IMR-90 (cell line): ENCODE measurements around the gene BOD1. TPM values are rescaled to one million over a fixed set of nuclear protein-coding genes. Genes with fewer than 3 reads are reported as not detected.

ENCODE experiments used
- ATAC-seq: fragments of 200-7000 bp; cut with Tn5 transposase; 2 replicates; pipeline ENCODE4 v1.9.1; 2020; ENCODE audit warnings: low read depth, mild to moderate bottlenecking, moderate library complexity
- BruUV-seq: library from RNA; stranded (reverse); fragments of 400-500 nt; replicated peaks from 2 replicates; lab custom pipeline; 2021; lab: Mats Ljungman, UMichigan
- CTCF ChIA-PET: fragments of 300-600 bp; formaldehyde crosslinking; extraction: SDS; loops from one replicate; lab custom pipeline; 2021; ENCODE audit warnings: antibody characterized with exemption; lab: Yijun Ruan, JAX
- POLR2A ChIA-PET: fragments of 300-600 bp; sonication (Branson Sonifier 250); formaldehyde crosslinking; loops from one replicate; lab custom pipeline; 2022; ENCODE audit warnings: antibody characterized with exemption; ENCODE audit not compliant: unreplicated experiment; lab: Charles Lee
- DNase-seq: peaks from one replicate; pipeline ENCODE4 v3.0.0; 2013
- H2AFZ ChIP-seq: replicated peaks from 2 replicates; pipeline ENCODE3; 2013; ENCODE audit warnings: low read length, mild to moderate bottlenecking; ENCODE audit not compliant: poor library complexity
- H2AK5ac ChIP-seq: 2 replicates; pipeline ENCODE4 v1.6.1; 2013; ENCODE audit warnings: low read depth, low read length, inconsistent platforms
- H2AK9ac ChIP-seq: replicated peaks from 2 replicates; pipeline ENCODE3; 2013; ENCODE audit warnings: mild to moderate bottlenecking, low read depth, low read length, moderate library complexity; ENCODE audit not compliant: poor library complexity
- H2BK120ac ChIP-seq: 2 replicates; pipeline ENCODE4 v1.6.1; 2013; ENCODE audit warnings: low read depth, low read length, inconsistent platforms
- H2BK15ac ChIP-seq: 3 replicates; pipeline ENCODE4 v1.6.1; 2013; ENCODE audit warnings: low read depth, low read length, inconsistent platforms
- H2BK20ac ChIP-seq: 2 replicates; pipeline ENCODE4 v1.6.1; 2013; ENCODE audit warnings: low read depth, mild to moderate bottlenecking, inconsistent platforms, low read length, moderate library complexity
- H2BK5ac ChIP-seq: 2 replicates; pipeline ENCODE4 v1.6.1; 2013; ENCODE audit warnings: mild to moderate bottlenecking, low read depth, low read length, inconsistent platforms; ENCODE audit not compliant: poor library complexity, severe bottlenecking
- H3K14ac ChIP-seq: replicated peaks from 2 replicates; pipeline ENCODE4 v1.6.1; 2013; ENCODE audit warnings: low read depth, low read length, inconsistent platforms
- H3K18ac ChIP-seq: 2 replicates; pipeline ENCODE4 v1.6.1; 2013; ENCODE audit warnings: low read depth, low read length, control low read depth
- H3K23ac ChIP-seq: 2 replicates; pipeline ENCODE4 v1.6.1; 2013; ENCODE audit warnings: low read depth, low read length, inconsistent platforms
- H3K27ac ChIP-seq: 2 replicates; pipeline ENCODE4 v1.5.1; 2013; ENCODE audit warnings: mild to moderate bottlenecking, control low read depth, low read length; ENCODE audit not compliant: insufficient read depth
- H3K27me3 ChIP-seq: 2 replicates; pipeline ENCODE4 v1.6.1; 2013; ENCODE audit warnings: low read length; ENCODE audit not compliant: control insufficient read depth, insufficient read depth
- H3K36me3 ChIP-seq: 2 replicates; pipeline ENCODE4 v1.6.1; 2013; ENCODE audit warnings: low read length, mixed read lengths; ENCODE audit not compliant: control insufficient read depth, insufficient read depth
- H3K4ac ChIP-seq: 2 replicates; pipeline ENCODE4 v1.6.1; 2013; ENCODE audit warnings: low read depth, low read length, inconsistent platforms
- H3K4me1 ChIP-seq: 2 replicates; pipeline ENCODE4 v1.6.1; 2013; ENCODE audit warnings: low read length, mixed read lengths; ENCODE audit not compliant: control insufficient read depth, insufficient read depth
- H3K4me2 ChIP-seq: 2 replicates; pipeline ENCODE4 v1.6.1; 2013; ENCODE audit warnings: low read depth, mild to moderate bottlenecking, control low read depth, low read length, moderate library complexity
- H3K4me3 ChIP-seq: 2 replicates; pipeline ENCODE4 v1.5.1; 2013; ENCODE audit warnings: low read depth, mild to moderate bottlenecking, control low read depth, low read length, moderate library complexity; ENCODE audit not compliant: insufficient read depth
- H3K56ac ChIP-seq: 2 replicates; pipeline ENCODE4 v1.6.1; 2013; ENCODE audit warnings: low read length, inconsistent platforms; ENCODE audit not compliant: insufficient read depth; ENCODE audit errors: extremely low read depth
- H3K79me1 ChIP-seq, 2 experiments: 2 replicates each; pipeline ENCODE4 v1.6.1; 2013; ENCODE audit warnings: low read length in 2 of 2, inconsistent platforms in 1 of 2, low read depth in 1 of 2
- H3K9ac ChIP-seq: 2 replicates; pipeline ENCODE4 v1.6.1; 2013; ENCODE audit warnings: low read depth, low read length, control low read depth
- H3K9me1 ChIP-seq: 2 replicates; pipeline ENCODE4 v1.6.1; 2013; ENCODE audit warnings: low read length, inconsistent platforms; ENCODE audit not compliant: insufficient read depth
- H3K9me3 ChIP-seq: 2 replicates; pipeline ENCODE4 v1.6.1; 2013; ENCODE audit warnings: low read length; ENCODE audit not compliant: control insufficient read depth, insufficient read depth
- H4K20me1 ChIP-seq: 2 replicates; pipeline ENCODE4 v1.6.1; 2013; ENCODE audit warnings: low read length, inconsistent platforms; ENCODE audit not compliant: insufficient read depth
- H4K5ac ChIP-seq: 2 replicates; pipeline ENCODE4 v1.6.1; 2013; ENCODE audit warnings: mild to moderate bottlenecking, low read depth, low read length, control low read depth
- H4K8ac ChIP-seq, 2 experiments: 2 replicates each; pipeline ENCODE4 v1.6.1; 2013; ENCODE audit warnings: low read depth in 2 of 2, low read length in 2 of 2, control low read depth in 1 of 2, inconsistent platforms in 1 of 2
- H4K91ac ChIP-seq: 2 replicates; pipeline ENCODE4 v1.6.1; 2013; ENCODE audit warnings: low read depth, low read length, inconsistent platforms; ENCODE audit not compliant: insufficient read depth
- SMC3 ChIP-seq: fragments of 150-350 bp; IDR thresholded peaks from 2 replicates; pipeline ENCODE4 v1.6.1; 2016; ENCODE audit warnings: low read depth, mild to moderate bottlenecking, antibody characterized with exemption, low read length, moderate library complexity
- WGBS, 2 experiments: methylation state at CpG; one replicate each; pipeline versions ENCODE4 v1.1.5 to v1.1.7; 2013; ENCODE audit warnings: missing lambda C conversion rate in 2 of 2; ENCODE audit not compliant: insufficient read length in 1 of 2; ENCODE audit errors: extremely low coverage in 2 of 2; 5-methylcytosine and 5-hydroxymethylcytosine counted together
- dilution Hi-C: fragments of 300-500 bp; cut with HindIII; formaldehyde crosslinking; loops from one replicate; pipeline ENCODE4 v1.14.3; 2018; ENCODE audit warnings: low sequenced_read_pairs; ENCODE audit not compliant: unreplicated experiment
- in situ Hi-C: fragments of 300-500 bp; cut with MboI; formaldehyde crosslinking; loops from 3 replicates; pipeline ENCODE4 v1.14.3; 2019; ENCODE audit warnings: low sequenced_read_pairs, inconsistent platforms, mixed read lengths
- intact Hi-C: fragments of 100-400 bp; cut with micrococcal nuclease; formaldehyde crosslinking; loops from 2 replicates; pipeline ENCODE4 v1.10.0; 2022
- polyA plus RNA-seq, 3 experiments: library from polyadenylated mRNA; depleted of rRNA; stranded (reverse); fragments of >200 nt; gene quantifications; 2 replicates each; pipeline ENCODE4 v1.2.3, GENCODE V29; 2012; ENCODE audit warnings: low replicate concordance in 1 of 3
- total RNA-seq: library from RNA; depleted of rRNA; stranded (reverse); fragments of >200 nt; gene quantifications from 2 replicates; pipeline ENCODE4 v1.2.3, GENCODE V29; 2012
- TF ChIP-seq, protein P1 (sequence below): conservative IDR thresholded peaks from 2 replicates; pipeline ENCODE4 v1.5.1; 2012; ENCODE audit warnings: mild to moderate bottlenecking, low read depth, low read length, improper control_type of control experiment

Gene BOD1
- total and polyA plus RNA-seq, 2 of the 4 experiments (the other 2 are of a cell fraction): 57.9 to 71.7 TPM

DNA sequence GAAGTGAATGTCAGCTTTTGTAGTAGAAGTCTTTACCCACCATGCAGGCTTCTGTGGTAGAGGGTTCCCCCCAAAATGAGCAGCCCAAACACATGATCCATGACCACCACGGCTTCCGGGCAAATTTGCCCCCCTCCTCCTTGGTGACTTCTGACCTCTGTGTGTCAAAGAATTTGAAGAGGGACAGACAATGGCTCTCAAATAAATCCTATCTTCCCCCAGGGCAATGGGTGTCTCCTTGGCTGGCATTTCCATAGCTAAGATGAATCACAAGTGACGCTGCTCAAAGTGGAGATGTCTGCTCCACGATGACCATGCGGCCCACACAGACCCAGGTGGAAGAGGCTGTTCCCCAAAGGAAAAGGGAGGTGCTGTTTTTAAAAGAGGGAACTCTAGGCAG lies 30.2 kb upstream of the BOD1 start:
- DNase-seq (no peak), ATAC-seq (no peak)
- dilution Hi-C loops (no loop called here), in situ Hi-C loops (no loop called here), intact Hi-C loops (no loop called here)
- Histone ChIP-seq H3K18ac (no peak overlapping the region), H3K4me3 (no peak overlapping the region), H2BK20ac (no peak overlapping the region), H3K27me3 (peaks cover 6% of the 10 kb centered on the region), H4K8ac (no peak overlapping the region), H2BK5ac (no peak overlapping the region), H3K4me2 (no peak overlapping the region), H3K4ac (no peak overlapping the region), H2BK120ac (no peak overlapping the region), H2AFZ (no peak overlapping the region), H3K27ac (no peak overlapping the region), H3K79me1 (no peaks in the 10 kb centered on the region), H2BK15ac (no peak overlapping the region), H3K36me3 (no peaks in the 10 kb centered on the region), H2AK9ac (no peak overlapping the region), H3K9ac (no peak overlapping the region), H4K5ac (no peak overlapping the region), H4K91ac (no peak overlapping the region; the same call in 1 of the 2 replicates), H3K14ac (no peak overlapping the region), H2AK5ac (no peak overlapping the region), H3K4me1 (peaks cover 7% of the 10 kb centered on the region; the same call in 1 of the 2 replicates), H4K20me1 (no peaks in the 10 kb centered on the region), H3K56ac (no peak overlapping the region), H3K9me3 (no peaks in the 10 kb centered on the region), H3K23ac (no peak overlapping the region), H3K9me1 (no peaks in the 10 kb centered on the region)
- TF ChIP-seq SMC3: no peak
- TF ChIP-seq, protein P1, sequence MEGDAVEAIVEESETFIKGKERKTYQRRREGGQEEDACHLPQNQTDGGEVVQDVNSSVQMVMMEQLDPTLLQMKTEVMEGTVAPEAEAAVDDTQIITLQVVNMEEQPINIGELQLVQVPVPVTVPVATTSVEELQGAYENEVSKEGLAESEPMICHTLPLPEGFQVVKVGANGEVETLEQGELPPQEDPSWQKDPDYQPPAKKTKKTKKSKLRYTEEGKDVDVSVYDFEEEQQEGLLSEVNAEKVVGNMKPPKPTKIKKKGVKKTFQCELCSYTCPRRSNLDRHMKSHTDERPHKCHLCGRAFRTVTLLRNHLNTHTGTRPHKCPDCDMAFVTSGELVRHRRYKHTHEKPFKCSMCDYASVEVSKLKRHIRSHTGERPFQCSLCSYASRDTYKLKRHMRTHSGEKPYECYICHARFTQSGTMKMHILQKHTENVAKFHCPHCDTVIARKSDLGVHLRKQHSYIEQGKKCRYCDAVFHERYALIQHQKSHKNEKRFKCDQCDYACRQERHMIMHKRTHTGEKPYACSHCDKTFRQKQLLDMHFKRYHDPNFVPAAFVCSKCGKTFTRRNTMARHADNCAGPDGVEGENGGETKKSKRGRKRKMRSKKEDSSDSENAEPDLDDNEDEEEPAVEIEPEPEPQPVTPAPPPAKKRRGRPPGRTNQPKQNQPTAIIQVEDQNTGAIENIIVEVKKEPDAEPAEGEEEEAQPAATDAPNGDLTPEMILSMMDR: no peak
- no CpG with 5 or more reads among the region's 5 CpGs for WGBS, 2 experiments
- POLR2A ChIA-PET: no interaction called here
- CTCF ChIA-PET: interaction anchor here (0.8 kb wide), 1 partner anchor 11 kb away, joined by 3 read pairs; no protein-coding TSS in a partner anchor
- BruUV-seq: no TSS peak
